Measurements from ENCODE around the gene SAPCD2.

The SAPCD2 gene

GRCh38 chr9:137050570-137050969 lies 19.8 kb downstream of the SAPCD2 start (continued):
- TF ChIP-seq ZNF10 (tag by site-specific recombination; IDR thresholded peaks at IDR 0.05) (peak; percentile 21; the same call in 1 of the 2 replicates), PRDM10 (tag by site-specific recombination; IDR thresholded peaks at IDR 0.05) (peak; percentile 44; the same call in 1 of the 2 replicates)

- ChIA-PET POLR2A (interaction anchor here (1.0 to 2.0 kb wide), 5 partner anchors 14 to 101 kb away, joined by 3 to 5 read pairs (median 4); partner anchors contain the start of gene MAN1B1), CTCF (interaction anchor here (0.5 to 5.4 kb wide), 17 partner anchors 9 to 289 kb away, joined by 3 to 237 read pairs (median 4); partner anchors contain the start of genes SAPCD2 and UAP1L1)
- no peak overlapping the region for H3K4me3 ChIP-seq (ENCODE audit: low read depth, low read length)
- no peaks in the 10 kb centered on the region for H3K36me3 ChIP-seq (ENCODE audit: control insufficient read depth in 2 of 2, insufficient read depth in 1 of 2, low read length in 2 of 2)
- H3K4me1 ChIP-seq (ENCODE audit: control insufficient read depth, insufficient read depth, low read length), result peaks cover 3% of the 10 kb centered on the region; the same call in 1 of the 2 replicates
- H3K9me3 ChIP-seq (ENCODE audit: control insufficient read depth, insufficient read depth, low read depth, low read length), result no peaks in the 10 kb centered on the region
- H3K27ac ChIP-seq (ENCODE audit: extremely low read depth, low read depth, low read length), result no peak overlapping the region
- no peak for TF ChIP-seq SCRT2 (tag by site-specific recombination; IDR thresholded peaks at IDR 0.05)
- no peak for TF ChIP-seq ZNF701 (tag by site-specific recombination; IDR thresholded peaks at IDR 0.05)
- TF ChIP-seq HOXD13 (CRISPR knock-in tag; IDR thresholded peaks at IDR 0.05; ENCODE audit: borderline replicate concordance), result no peak
- TF ChIP-seq HIC1 (tag by site-specific recombination; IDR thresholded peaks at IDR 0.05), result 0 out of 2 replicates have a peak, but pooled peaks have one; percentile 33
- no peak for TF ChIP-seq ZNF513 (tag by site-specific recombination; IDR thresholded peaks at IDR 0.05)
- TF ChIP-seq ZBTB48 (tag by site-specific recombination; IDR thresholded peaks at IDR 0.05), result no peak
- TF ChIP-seq TRIM28 (IDR thresholded peaks at IDR 0.05; ENCODE audit: borderline replicate concordance, low read length), result no peak
- no peak for TF ChIP-seq ZSCAN4 (tag by site-specific recombination; IDR thresholded peaks at IDR 0.05)
- TF ChIP-seq GLIS2 (tag by site-specific recombination; IDR thresholded peaks at IDR 0.05), result peak; percentile 50
- no peak for TF ChIP-seq SCRT1 (tag by site-specific recombination; IDR thresholded peaks at IDR 0.05; ENCODE audit: borderline replicate concordance)
- TF ChIP-seq ZNF157 (tag by site-specific recombination; IDR thresholded peaks at IDR 0.05), result no peak
- TF ChIP-seq ZNF600 (tag by site-specific recombination; IDR thresholded peaks at IDR 0.05), result peak; percentile 20; the same call in 1 of the 2 replicates
- TF ChIP-seq ZNF654 (tag by site-specific recombination; IDR thresholded peaks at IDR 0.05; ENCODE audit: low read depth), result peak; percentile 67
- TF ChIP-seq BCL11B (tag by site-specific recombination; IDR thresholded peaks at IDR 0.05; ENCODE audit: low read depth), result 0 out of 2 replicates have a peak, but pooled peaks have one; percentile 57
- peak; percentile 10 for TF ChIP-seq ZBTB26 (tag by site-specific recombination; optimal IDR thresholded peaks at IDR 0.05)
- no peak for TF ChIP-seq ZNF830 (tag by site-specific recombination; IDR thresholded peaks at IDR 0.05; ENCODE audit: low read depth)
- TF ChIP-seq ZNF488 (tag by site-specific recombination; IDR thresholded peaks at IDR 0.05), result no peak
- no peak for TF ChIP-seq ZNF529 (tag by site-specific recombination; IDR thresholded peaks at IDR 0.05; ENCODE audit: insufficient replicate concordance)
- 0 out of 2 replicates have a peak, but pooled peaks have one; percentile 23 for TF ChIP-seq ZFHX2 (tag by site-specific recombination; conservative IDR thresholded peaks at IDR 0.05)
- no peak for TF ChIP-seq GLI2 (tag by site-specific recombination; IDR thresholded peaks at IDR 0.05; ENCODE audit: borderline replicate concordance, low read depth)
These were observed 20.6 kb downstream of the SAPCD2 start for GRCh38 chr9:137049544-137050449.
